22Rv1 (cell line): Measurements from ENCODE around the gene KRT73.
"Not testable (repeated sequence)": the region's sequence is repeated elsewhere in the genome, so short reads cannot be mapped to it uniquely, and the experiment has no call there.

Source experiments
- H3K27ac ChIP-seq: fragments of 450-650 bp; 2 replicates; pipeline ENCODE4 v1.5.1; 2017
- CTCF ChIP-seq: fragments of 450-650 bp; IDR thresholded peaks from 2 replicates; pipeline ENCODE4 v1.5.1; 2017; ENCODE audit warnings: mild to moderate bottlenecking
- ZFX ChIP-seq: fragments of 450-650 bp; IDR thresholded peaks from 2 replicates; pipeline ENCODE4 v1.6.1; 2017; ENCODE audit warnings: antibody characterized with exemption, borderline replicate concordance

The KRT73 gene

GRCh38 chr12:52601671-52602070, 16.7 kb downstream of the KRT73 start:
- no peak overlapping the region for H3K27ac ChIP-seq
- TF ChIP-seq ZFX (no peak), CTCF (no peak)

- H3K27ac ChIP-seq, result no peak within 1 kb of the TSS
- no peak for TF ChIP-seq ZFX
- TF ChIP-seq CTCF, result no peak
These were observed 17.3 kb downstream of the KRT73 start, which contains the start of gene KRT72 for GRCh38 chr12:52600941-52601481. KRT72 (minus strand) TSS chr12:52601463; CDS start chr12:52601452, 11 bp downstream.

- H3K27ac ChIP-seq, result no peak overlapping the region
- TF ChIP-seq ZFX (no peak), CTCF (no peak)
These were observed 17.9 kb downstream of the KRT73 start for GRCh38 chr12:52600475-52600874.

- TF ChIP-seq ZFX (no peak), CTCF (no peak)
- no peak overlapping the region for H3K27ac ChIP-seq
These were observed 18.3 kb downstream of the KRT73 start for GRCh38 chr12:52600071-52600470.

GRCh38 chr12:52598966-52599365, 19.4 kb downstream of the KRT73 start:
- no peak overlapping the region for H3K27ac ChIP-seq
- TF ChIP-seq CTCF, result no peak
- TF ChIP-seq ZFX, result no peak

GRCh38 chr12:52594237-52594636, 24.1 kb downstream of the KRT73 start:
- H3K27ac ChIP-seq, result not testable (repeated sequence)

GRCh38 chr12:52591521-52591920, 26.8 kb downstream of the KRT73 start:
- TF ChIP-seq ZFX (no peak), CTCF (no peak)
- no peak overlapping the region for H3K27ac ChIP-seq

GRCh38 chr12:52590021-52590420, 28.3 kb downstream of the KRT73 start:
- no peak for TF ChIP-seq CTCF
- TF ChIP-seq ZFX, result no peak
- no peak overlapping the region for H3K27ac ChIP-seq
